GM12878 (cell line): ENCODE results near the gene NFAM1. TPM values are rescaled to one million over a fixed set of nuclear protein-coding genes. Genes with fewer than 3 reads are reported as not detected.

Experiments
- BCL3 ChIP-seq: IDR thresholded peaks from 2 replicates; pipeline ENCODE4 v1.6.1; 2011; ENCODE audit warnings: borderline replicate concordance, low read depth, mild to moderate bottlenecking, moderate library complexity, low read length; ENCODE audit not compliant: insufficient read depth, poor library complexity, severe bottlenecking
- CHD4 ChIP-seq: fragments of 200-600 bp; sonication (generic); IDR thresholded peaks from 2 replicates; pipeline ENCODE4 v1.6.1; 2016; ENCODE audit warnings: mild to moderate bottlenecking
- ELK1 ChIP-seq: IDR thresholded peaks from 2 replicates; pipeline ENCODE4 v1.6.1; 2012; ENCODE audit warnings: low read depth, low read length, improper control_type of control experiment
- HDGF ChIP-seq: fragments of 450-650 bp; IDR thresholded peaks from 2 replicates; pipeline ENCODE4 v1.6.1; 2016; ENCODE audit warnings: antibody characterized with exemption
- IRF3 ChIP-seq: fragments of 450-650 bp; IDR thresholded peaks from 2 replicates; pipeline ENCODE4 v1.6.1; 2014; ENCODE audit warnings: mild to moderate bottlenecking
- MEF2B ChIP-seq: fragments of 450-650 bp; IDR thresholded peaks from 2 replicates; pipeline ENCODE4 v1.6.1; 2018; ENCODE audit warnings: mild to moderate bottlenecking, moderate library complexity; ENCODE audit not compliant: partially characterized antibody, poor library complexity, severe bottlenecking
- POLR2AphosphoS5 ChIP-seq: IDR thresholded peaks from 2 replicates; pipeline ENCODE4 v1.6.1; 2011; ENCODE audit warnings: mild to moderate bottlenecking, low read length, inconsistent platforms
- TAF1 ChIP-seq: IDR thresholded peaks from 2 replicates; pipeline ENCODE4 v1.6.1; 2011; ENCODE audit warnings: mild to moderate bottlenecking, low read depth, low read length, borderline replicate concordance
- ZNF274 ChIP-seq: IDR thresholded peaks from one replicate; pipeline ENCODE4 v1.8.0; 2011; ENCODE audit not compliant: insufficient read length, insufficient read depth
- polyA plus RNA-seq, 11 experiments: library from polyadenylated mRNA; depleted of rRNA in 4 of 11; unstranded in 6 of 11; stranded (reverse) in 5 of 11; fragments of >200 nt; fragmentation: Nextera tagmentation in 4 of 11; fragmentation: Illumina TruSeq in 1 of 11; extraction: Ambion mirVana in 4 of 11; extraction: Trizol in 1 of 11; gene quantifications; 1 replicate in 1 of 11; 2 replicates in 10 of 11; pipeline versions ENCODE4 v1.2.1 to v1.2.3, GENCODE V29; 2011 to 2016; ENCODE audit warnings: inconsistent platforms in 2 of 11, missing spikeins in 2 of 11, low read depth in 1 of 11
- total RNA-seq, 4 experiments: library from RNA; depleted of rRNA in 3 of 4; stranded (reverse); fragments of >200 nt in 3 of 4; fragmentation: Illumina TruSeq in 1 of 4; extraction: Trizol in 1 of 4; gene quantifications; 2 replicates each; pipeline versions ENCODE4 v1.2.1 to v1.2.3, GENCODE V29; 2013 to 2021

The NFAM1 gene
- total and polyA plus RNA-seq, 10 of the 15 experiments (the other 5 are each of a cell fraction or from before 2014, with no cell fraction given) = 0.13 to 1.3 (median 0.24) TPM; not detected in 3

GRCh38 chr22:42368379-42369249, 63.6 kb downstream of the NFAM1 start (continued):
- TF ChIP-seq MEF2B (no peak), IRF3 (no peak), HDGF (no peak), ELK1 (no peak), BCL3 (no peak), CHD4 (no peak), TAF1 (no peak), POLR2AphosphoS5 (no peak), ZNF274 (no peak)
